Measurements from ENCODE around the gene PPFIBP1.
"Not testable (repeated sequence)": the region's sequence is repeated elsewhere in the genome, so short reads cannot be mapped to it uniquely, and the experiment has no call there.

GRCh38 chr12:27642361-27642760 lies 118.4 kb downstream of the PPFIBP1 start:
- TF ChIP-seq CTCF (IDR thresholded peaks at IDR 0.05); ZFX (IDR thresholded peaks at IDR 0.05; ENCODE audit: borderline replicate concordance): not testable (repeated sequence)

All from 22Rv1 (cell line).